ENCODE data around the gene ZNF235. TPM values are rescaled to one million over a fixed set of nuclear protein-coding genes. Genes with fewer than 3 reads are reported as not detected.

ZNF235 gene
- total RNA-seq, 2 experiments from 2014 or later: 8.8 to 9.4 TPM

Other genes with a start within 250 kb of the ZNF235 start
- gene ZNF284, start 232.9 kb downstream of the ZNF235 start, total RNA-seq: 1 to 10 TPM; 3.9 to 4.1 TPM
- 10 to 100 TPM; 55.3 to 58.2 TPM for gene ZNF224, start 210.7 kb downstream of the ZNF235 start, total RNA-seq
- 1 to 10 TPM; 7.8 to 9.2 TPM for gene ZNF225, start 191.6 kb downstream of the ZNF235 start, total RNA-seq
- 10 to 100 TPM; 16.4 to 18.2 TPM for gene ZNF234, start 163.5 kb downstream of the ZNF235 start, total RNA-seq
- 10 to 100 TPM; 26.2 to 28.0 TPM for gene ZNF226, start 139.9 kb downstream of the ZNF235 start, total RNA-seq
- gene ZNF227, start 92.5 kb downstream of the ZNF235 start, total RNA-seq: 10 to 100 TPM; 40.6 to 42.2 TPM
- gene ZNF233, start 45.1 kb downstream of the ZNF235 start, total RNA-seq: 1 to 10 TPM; 1.0 to 1.6 TPM
- under 1 TPM; 0.28 to 0.30 TPM for gene ZNF112, start 51.7 kb upstream of the ZNF235 start, total RNA-seq
- gene ZNF285, start 96.6 kb upstream of the ZNF235 start, total RNA-seq: 1 to 10 TPM; 3.3 to 3.9 TPM
- 1 to 10 TPM; 2.6 to 3.0 TPM for gene ZNF229, start 143.4 kb upstream of the ZNF235 start, total RNA-seq
- gene ZNF180, start 195.5 kb upstream of the ZNF235 start, total RNA-seq: 10 to 100 TPM; 15.4 to 16.4 TPM
- not detected for gene CEACAM20, start 224.7 kb upstream of the ZNF235 start, total RNA-seq